H9 (cell line): ENCODE data around the gene EQTN. TPM values are rescaled to one million over a fixed set of nuclear protein-coding genes. Genes with fewer than 3 reads are reported as not detected.

ENCODE experiments used
- DNase-seq: peaks from one replicate; pipeline ENCODE4 v3.0.0-alpha.2; 2017
- H2AFZ ChIP-seq: one replicate; pipeline ENCODE4 v1.6.1; 2013; ENCODE audit warnings: mild to moderate bottlenecking, low read length, control low read depth, moderate library complexity
- H2AK5ac ChIP-seq: 2 replicates; pipeline ENCODE4 v1.6.1; 2013; ENCODE audit warnings: low read length, control low read depth, mixed read lengths; ENCODE audit not compliant: insufficient read length
- H2BK120ac ChIP-seq: one replicate; pipeline ENCODE4 v1.6.1; 2013; ENCODE audit warnings: low read depth, mild to moderate bottlenecking, low read length, control low read depth, inconsistent platforms; ENCODE audit not compliant: poor library complexity, severe bottlenecking
- H2BK12ac ChIP-seq: 2 replicates; pipeline ENCODE4 v1.6.1; 2013; ENCODE audit warnings: low read length, control low read depth, mixed read lengths, low read depth; ENCODE audit not compliant: insufficient read length
- H2BK15ac ChIP-seq: 2 replicates; pipeline ENCODE4 v1.6.1; 2013; ENCODE audit warnings: low read depth, low read length, control low read depth
- H2BK20ac ChIP-seq: one replicate; pipeline ENCODE4 v1.6.1; 2013; ENCODE audit warnings: low read depth, mild to moderate bottlenecking, low read length, control low read depth, inconsistent platforms; ENCODE audit not compliant: poor library complexity, severe bottlenecking
- H2BK5ac ChIP-seq: 2 replicates; pipeline ENCODE4 v1.6.1; 2013; ENCODE audit warnings: low read length, control low read depth, mixed read lengths; ENCODE audit not compliant: insufficient read length
- H3K14ac ChIP-seq: 2 replicates; pipeline ENCODE4 v1.6.1; 2013; ENCODE audit warnings: low read length, control low read depth; ENCODE audit not compliant: insufficient read depth
- H3K18ac ChIP-seq: 2 replicates; pipeline ENCODE4 v1.6.1; 2013; ENCODE audit warnings: low read depth, mild to moderate bottlenecking, mixed read lengths, low read length, control low read depth; ENCODE audit not compliant: insufficient read length
- H3K23ac ChIP-seq: 2 replicates; pipeline ENCODE4 v1.6.1; 2013; ENCODE audit warnings: low read length, control low read depth, mixed read lengths, low read depth; ENCODE audit not compliant: insufficient read length
- H3K23me2 ChIP-seq: 2 replicates; pipeline ENCODE4 v1.6.1; 2013; ENCODE audit warnings: low read depth, mild to moderate bottlenecking, mixed read lengths, low read length, control low read depth; ENCODE audit not compliant: insufficient read length, poor library complexity, severe bottlenecking
- H3K27ac ChIP-seq: 2 replicates; pipeline ENCODE4 v1.5.1; 2013; ENCODE audit warnings: low read length, control low read depth, mixed read lengths, low read depth; ENCODE audit not compliant: insufficient read length
- H3K27me3 ChIP-seq: 2 replicates; pipeline ENCODE4 v1.6.1; 2013; ENCODE audit warnings: low read length, control low read depth, inconsistent platforms; ENCODE audit not compliant: insufficient read depth
- H3K4ac ChIP-seq: 2 replicates; pipeline ENCODE4 v1.6.1; 2013; ENCODE audit warnings: low read depth, mild to moderate bottlenecking, control low read depth, inconsistent platforms, low read length, moderate library complexity
- H3K4me1 ChIP-seq: 2 replicates; pipeline ENCODE4 v1.6.1; 2013; ENCODE audit warnings: low read length, control low read depth, inconsistent platforms; ENCODE audit not compliant: insufficient read depth
- H3K4me2 ChIP-seq: 2 replicates; pipeline ENCODE4 v1.6.1; 2013; ENCODE audit warnings: low read length, control low read depth, mixed read lengths; ENCODE audit not compliant: insufficient read length, insufficient read depth
- H3K56ac ChIP-seq: 2 replicates; pipeline ENCODE4 v1.6.1; 2013; ENCODE audit warnings: low read depth, mild to moderate bottlenecking, mixed read lengths, low read length, control low read depth; ENCODE audit not compliant: insufficient read length
- H3K79me1 ChIP-seq: 2 replicates; pipeline ENCODE4 v1.6.1; 2013; ENCODE audit warnings: low read depth, mild to moderate bottlenecking, moderate library complexity, low read length, control low read depth, inconsistent platforms; ENCODE audit not compliant: insufficient read depth, poor library complexity, severe bottlenecking
- H3K79me2 ChIP-seq: 2 replicates; pipeline ENCODE4 v1.6.1; 2013; ENCODE audit warnings: low read length, control low read depth, inconsistent platforms; ENCODE audit not compliant: insufficient read depth
- H3K9ac ChIP-seq: 2 replicates; pipeline ENCODE4 v1.6.1; 2013; ENCODE audit warnings: low read length, control low read depth, mixed read lengths; ENCODE audit not compliant: insufficient read length; ENCODE audit errors: extremely low read depth
- H3K9me3 ChIP-seq: one replicate; pipeline ENCODE4 v1.6.1; 2013; ENCODE audit warnings: low read depth, low read length, inconsistent platforms; ENCODE audit not compliant: control insufficient read depth
- H3T11ph ChIP-seq: one replicate; pipeline ENCODE4 v1.6.1; 2013; ENCODE audit warnings: mild to moderate bottlenecking, low read length, control low read depth, inconsistent platforms
- H4K20me1 ChIP-seq: one replicate; pipeline ENCODE4 v1.6.1; 2013; ENCODE audit not compliant: control insufficient read depth, insufficient read length, insufficient read depth
- H4K5ac ChIP-seq: 2 replicates; pipeline ENCODE4 v1.6.1; 2013; ENCODE audit warnings: low read depth, mild to moderate bottlenecking, mixed read lengths, low read length, control low read depth; ENCODE audit not compliant: insufficient read length
- H4K8ac ChIP-seq: replicated peaks from 2 replicates; pipeline ENCODE4 v1.6.1; 2013; ENCODE audit warnings: low read length, control low read depth, mixed read lengths, low read depth; ENCODE audit not compliant: insufficient read length
- H4K91ac ChIP-seq: 2 replicates; pipeline ENCODE4 v1.6.1; 2013; ENCODE audit warnings: low read depth, mild to moderate bottlenecking, moderate library complexity, mixed read lengths, low read length, control low read depth; ENCODE audit not compliant: insufficient read length
- H3K27ac Mint-ChIP-seq, 3 experiments: 2 replicates in 2 of 3; 3 replicates in 1 of 3; pipeline ENCODE4 v1.8.0; 2020 to 2021; ENCODE audit warnings: mixed read lengths in 3 of 3, mild to moderate bottlenecking in 1 of 3, moderate library complexity in 1 of 3
- H3K27me3 Mint-ChIP-seq: 2 replicates; pipeline ENCODE4 v1.8.0; 2021; ENCODE audit warnings: low read depth, mild to moderate bottlenecking, moderate library complexity, mixed read lengths
- H3K36me3 Mint-ChIP-seq, 3 experiments: 2 replicates in 2 of 3; 3 replicates in 1 of 3; pipeline ENCODE4 v1.8.0; 2020 to 2021; ENCODE audit warnings: low read depth in 3 of 3, mixed read lengths in 3 of 3; ENCODE audit not compliant: insufficient read depth in 1 of 3
- H3K4me1 Mint-ChIP-seq, 2 experiments: 2 replicates each; pipeline ENCODE4 v1.8.0; 2020; ENCODE audit warnings: mixed read lengths in 2 of 2
- H3K4me3 Mint-ChIP-seq, 2 experiments: 2 replicates in 1 of 2; 3 replicates in 1 of 2; pipeline ENCODE4 v1.8.0; 2020 to 2021; ENCODE audit warnings: mild to moderate bottlenecking in 2 of 2, mixed read lengths in 2 of 2, moderate library complexity in 1 of 2
- H3K9me3 Mint-ChIP-seq, 2 experiments: 2 replicates in 1 of 2; 3 replicates in 1 of 2; pipeline ENCODE4 v1.8.0; 2020; ENCODE audit warnings: mild to moderate bottlenecking in 2 of 2, mixed read lengths in 2 of 2, moderate library complexity in 1 of 2
- WGBS: extraction: QIAGEN DNeasy Blood & Tissue Kit; methylation state at CpG from one replicate; pipeline ENCODE4 v1.1.7; 2013; ENCODE audit warnings: missing lambda C conversion rate, low lambda C conversion rate, mixed read lengths; ENCODE audit not compliant: insufficient read length; ENCODE audit errors: extremely low coverage; 5-methylcytosine and 5-hydroxymethylcytosine counted together
- total RNA-seq: library from RNA; stranded (reverse); gene quantifications from 2 replicates; pipeline ENCODE4 v1.2.1, GENCODE V29; 2021
- TF ChIP-seq, protein P1 (sequence below): fragments of 200-600 bp; sonication (generic); conservative IDR thresholded peaks from 3 replicates; pipeline ENCODE4 v1.8.0; 2021; ENCODE audit warnings: antibody characterized with exemption, mild to moderate bottlenecking

The EQTN gene
- total RNA-seq, 1 experiment from 2014 or later, result not detected

DNA sequence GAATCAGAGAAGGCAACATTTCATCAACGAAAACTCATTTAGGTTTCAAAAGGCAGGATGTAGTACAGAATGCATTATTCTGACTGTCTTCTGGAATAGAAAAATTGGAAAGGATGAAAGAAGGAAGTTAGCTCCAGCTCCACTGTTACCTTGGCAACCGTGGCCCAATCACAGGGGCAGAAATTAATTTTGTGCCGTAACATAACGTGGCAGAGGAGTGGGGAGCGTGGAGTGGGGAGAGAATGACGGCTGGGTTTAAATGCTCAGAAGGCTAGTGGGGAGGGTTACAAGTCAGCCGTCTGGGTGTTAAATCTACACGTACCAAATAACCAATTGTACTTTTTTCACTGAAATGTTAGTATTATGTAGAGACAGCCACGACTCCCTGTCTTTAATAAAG lies 32.3 kb upstream of the EQTN start:
- no peaks in the 10 kb centered on the region for H3K23me2 ChIP-seq
- Mint-ChIP-seq H3K4me3 (no peak overlapping the region), H3K27ac (no peak overlapping the region), H3K36me3 (peaks cover 6 to 26% (median 6%) of the 10 kb centered on the region in 3 experiments; a peak in 6 of 7 replicates), H3K27me3 (peaks cover 2% of the 10 kb centered on the region; the same call in 1 of the 2 replicates), H3K9me3 (peaks cover 3% of the 10 kb centered on the region in 2 experiments; a peak in 3 of 5 replicates), H3K4me1 (peaks cover 9 to 19% of the 10 kb centered on the region in 2 experiments)
- H4K20me1 ChIP-seq, result no peaks in the 10 kb centered on the region
- H3K18ac ChIP-seq, result no peak overlapping the region
- no peak overlapping the region for H2BK12ac ChIP-seq
- H3K9me3 ChIP-seq, result peaks cover 6% of the 10 kb centered on the region
- no peaks in the 10 kb centered on the region for H3K27me3 ChIP-seq
- no peak overlapping the region for H2BK15ac ChIP-seq
- no CpG with 5 or more reads among the region's 9 CpGs for WGBS
- H4K91ac ChIP-seq, result no peak overlapping the region
- no peak overlapping the region for H3K9ac ChIP-seq
- H3K56ac ChIP-seq, result no peak overlapping the region
- H2BK5ac ChIP-seq, result no peak overlapping the region
- TF ChIP-seq, protein P1, sequence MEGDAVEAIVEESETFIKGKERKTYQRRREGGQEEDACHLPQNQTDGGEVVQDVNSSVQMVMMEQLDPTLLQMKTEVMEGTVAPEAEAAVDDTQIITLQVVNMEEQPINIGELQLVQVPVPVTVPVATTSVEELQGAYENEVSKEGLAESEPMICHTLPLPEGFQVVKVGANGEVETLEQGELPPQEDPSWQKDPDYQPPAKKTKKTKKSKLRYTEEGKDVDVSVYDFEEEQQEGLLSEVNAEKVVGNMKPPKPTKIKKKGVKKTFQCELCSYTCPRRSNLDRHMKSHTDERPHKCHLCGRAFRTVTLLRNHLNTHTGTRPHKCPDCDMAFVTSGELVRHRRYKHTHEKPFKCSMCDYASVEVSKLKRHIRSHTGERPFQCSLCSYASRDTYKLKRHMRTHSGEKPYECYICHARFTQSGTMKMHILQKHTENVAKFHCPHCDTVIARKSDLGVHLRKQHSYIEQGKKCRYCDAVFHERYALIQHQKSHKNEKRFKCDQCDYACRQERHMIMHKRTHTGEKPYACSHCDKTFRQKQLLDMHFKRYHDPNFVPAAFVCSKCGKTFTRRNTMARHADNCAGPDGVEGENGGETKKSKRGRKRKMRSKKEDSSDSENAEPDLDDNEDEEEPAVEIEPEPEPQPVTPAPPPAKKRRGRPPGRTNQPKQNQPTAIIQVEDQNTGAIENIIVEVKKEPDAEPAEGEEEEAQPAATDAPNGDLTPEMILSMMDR, result no peak
- H2BK20ac ChIP-seq, result no peak overlapping the region
- no peak overlapping the region for H3K4ac ChIP-seq
- no peak overlapping the region for H3T11ph ChIP-seq
- H2AFZ ChIP-seq, result no peak overlapping the region
- no peak overlapping the region for H4K5ac ChIP-seq
- no peak overlapping the region for H4K8ac ChIP-seq
- no peak overlapping the region for H2BK120ac ChIP-seq
- H3K79me1 ChIP-seq, result no peaks in the 10 kb centered on the region
- H3K79me2 ChIP-seq, result no peaks in the 10 kb centered on the region
- H3K14ac ChIP-seq, result no peak overlapping the region
- no peak overlapping the region for H3K27ac ChIP-seq
- H3K4me2 ChIP-seq, result no peak overlapping the region
- H3K4me1 ChIP-seq, result peaks cover 5% of the 10 kb centered on the region; the same call in 1 of the 2 replicates
- no peak overlapping the region for H3K23ac ChIP-seq
- no peak overlapping the region for H2AK5ac ChIP-seq
- no peak for DNase-seq
